GM12874 (cell line): Measurements from ENCODE around the gene CCDC154.

ENCODE experiments used
- CTCF ChIP-seq: IDR thresholded peaks from 2 replicates; pipeline ENCODE4 v1.5.1; 2011; ENCODE audit warnings: low read depth, mild to moderate bottlenecking, control low read depth, low read length, moderate library complexity; ENCODE audit not compliant: insufficient read depth

The CCDC154 gene

GRCh38 chr16:1401061-1401757 lies 43.1 kb downstream of the CCDC154 start:
- no peak for TF ChIP-seq CTCF

- no peak for TF ChIP-seq CTCF
Measured at GRCh38 chr16:1398826-1399581, 45.4 kb downstream of the CCDC154 start.

GRCh38 chr16:1398351-1398750 lies 46.0 kb downstream of the CCDC154 start:
- TF ChIP-seq CTCF: no peak

- TF ChIP-seq CTCF: no peak
Measured at GRCh38 chr16:1397779-1398178, 46.6 kb downstream of the CCDC154 start.

- no peak for TF ChIP-seq CTCF
Measured at GRCh38 chr16:1395444-1396031, 48.8 kb downstream of the CCDC154 start.

GRCh38 chr16:1394367-1394951 lies 49.9 kb downstream of the CCDC154 start:
- no peak for TF ChIP-seq CTCF

GRCh38 chr16:1393613-1394176 lies 50.7 kb downstream of the CCDC154 start:
- TF ChIP-seq CTCF: no peak
